Measurements from ENCODE around the gene FAM209A. TPM values are rescaled to one million over a fixed set of nuclear protein-coding genes. Genes with fewer than 3 reads are reported as not detected.

The FAM209A gene
- total RNA-seq, 1 experiment from 2014 or later = 0.34 TPM

- no peaks in the 10 kb centered on the region; the same call in 1 of the 2 replicates for H3K79me2 ChIP-seq (ENCODE audit: insufficient read depth, low read length)
- no peak overlapping the region for H3K27ac ChIP-seq (ENCODE audit: low read depth, low read length)
- POLR2A ChIA-PET = no interaction called here
- ATAC-seq (no peak), DNase-seq (ENCODE audit: low read depth, low spot score) (no peak)
- CTCF ChIA-PET = interaction anchor here (1.1 kb wide), 1 partner anchor 155 kb away, joined by 3 read pairs; the partner anchor contains the start of gene FAM210B
- no peaks in the 10 kb centered on the region for H3K9me2 ChIP-seq (ENCODE audit: insufficient read depth)
- no peaks in the 10 kb centered on the region for H4K20me1 ChIP-seq (ENCODE audit: insufficient read depth)
- RAD21 ChIA-PET (ENCODE audit: low non-redundant PET in 1 of 2, low total read pairs in 2 of 2, uncharacterized antibody in 2 of 2, unreplicated experiment in 2 of 2) = no interaction called here
- H3K4me1 ChIP-seq (ENCODE audit: control insufficient read depth in 1 of 2, insufficient read depth in 2 of 2, low read length in 2 of 2) = no peaks in the 10 kb centered on the region
- H3K4me3 ChIP-seq (replicated peaks in 1 of 2; ENCODE audit: low read depth in 1 of 2, low read length in 2 of 2) = no peak overlapping the region
- intact Hi-C loops (cut with micrococcal nuclease) = no loop called here
- no peak for TF ChIP-seq SIN3A (IDR thresholded peaks at IDR 0.05; ENCODE audit: low read depth)
- TF ChIP-seq MAX (IDR thresholded peaks at IDR 0.05) = no peak
- TF ChIP-seq EGR1 (IDR thresholded peaks at IDR 0.05; ENCODE audit: low read depth) = no peak
- no peak for TF ChIP-seq YY1 (IDR thresholded peaks at IDR 0.05; ENCODE audit: extremely low read depth, insufficient replicate concordance, low read depth, low read length)
- TF ChIP-seq ZNF274 (IDR thresholded peaks at IDR 0.05; ENCODE audit: low read depth, low read length) = no peak
- TF ChIP-seq POLR2AphosphoS5 (IDR thresholded peaks at IDR 0.05; ENCODE audit: low read depth, low read length) = no peak
- no peak for TF ChIP-seq EZH2phosphoT487 (IDR thresholded peaks at IDR 0.05; ENCODE audit: borderline replicate concordance)
- TF ChIP-seq CBX3 (IDR thresholded peaks at IDR 0.05; ENCODE audit: low read depth) = no peak
- no peak for TF ChIP-seq EZH2 (IDR thresholded peaks at IDR 0.05)
- TF ChIP-seq CEBPB (IDR thresholded peaks at IDR 0.05; ENCODE audit: low read depth) = no peak
- no peak for TF ChIP-seq SRF (IDR thresholded peaks at IDR 0.05; ENCODE audit: low read depth)
- TF ChIP-seq ZFX (IDR thresholded peaks at IDR 0.05) = no peak
- TF ChIP-seq TCF7L2 (IDR thresholded peaks at IDR 0.05; ENCODE audit: borderline replicate concordance, extremely low read depth, insufficient read depth, insufficient read length) = no peak
- no peak for TF ChIP-seq JUND (IDR thresholded peaks at IDR 0.05)
- TF ChIP-seq FOSL1 (IDR thresholded peaks at IDR 0.05; ENCODE audit: low read depth) = no peak
- TF ChIP-seq, protein P1, sequence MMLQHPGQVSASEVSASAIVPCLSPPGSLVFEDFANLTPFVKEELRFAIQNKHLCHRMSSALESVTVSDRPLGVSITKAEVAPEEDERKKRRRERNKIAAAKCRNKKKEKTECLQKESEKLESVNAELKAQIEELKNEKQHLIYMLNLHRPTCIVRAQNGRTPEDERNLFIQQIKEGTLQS (IDR thresholded peaks at IDR 0.05) = no peak
- no peak for TF ChIP-seq REST (IDR thresholded peaks at IDR 0.05; ENCODE audit: low read depth)
- no peak for TF ChIP-seq SP1 (IDR thresholded peaks at IDR 0.05; ENCODE audit: low read depth)
- H3K9me3 ChIP-seq (ENCODE audit: control insufficient read depth in 1 of 2, insufficient read depth in 1 of 2, low read depth in 1 of 2, low read length in 2 of 2) = no peaks in the 10 kb centered on the region
- no peak overlapping the region for H3K9ac ChIP-seq (ENCODE audit: low read length)
- no peak overlapping the region for H3K4me2 ChIP-seq (ENCODE audit: low read length)
- H3K27me3 ChIP-seq (ENCODE audit: insufficient read depth, low read length) = no peaks in the 10 kb centered on the region
- H3K36me3 ChIP-seq (ENCODE audit: control insufficient read depth in 1 of 2, insufficient read depth in 2 of 2, low read length in 2 of 2) = peaks cover 11 to 16% of the 10 kb centered on the region in 2 experiments; a peak in 2 of 4 replicates
- no TSS peak for BruUV-seq (replicated peaks)
- no peak overlapping the region for H2AFZ ChIP-seq (ENCODE audit: low read depth, low read length, poor library complexity, severe bottlenecking)
Observed at GRCh38 chr20:56513161-56514150, 11.1 kb upstream of the FAM209A start.
